ENCODE data around the gene A2M.

GRCh38 chr12:9111525-9111924, 4.2 kb downstream of the A2M start:
- no peak for TF ChIP-seq POLR2A (IDR thresholded peaks at IDR 0.05; ENCODE audit: low read depth, low read length)
- TF ChIP-seq POLR2AphosphoS5 (IDR thresholded peaks at IDR 0.05; ENCODE audit: low read depth, low read length): no peak
- no peak for TF ChIP-seq POU2F2 (IDR thresholded peaks at IDR 0.05; ENCODE audit: low read depth, low read length)

All from GM12891 (cell line).